H1 (cell line): ENCODE measurements around the gene NRXN3. TPM values are rescaled to one million over a fixed set of nuclear protein-coding genes. Genes with fewer than 3 reads are reported as not detected.

ENCODE experiments used
- CTCF ChIA-PET: fragments of 300-600 bp; sonication (Branson Sonifier 250); formaldehyde crosslinking; loops from one replicate; lab custom pipeline; 2021; ENCODE audit not compliant: partially characterized antibody; lab: Charles Lee
- POLR2A ChIA-PET: fragments of 300-600 bp; sonication (Branson Sonifier 250); formaldehyde crosslinking; loops from one replicate; lab custom pipeline; 2021; ENCODE audit warnings: inconsistent platforms; ENCODE audit not compliant: partially characterized antibody; lab: Charles Lee
- DNase-seq, 2 experiments: peaks; one replicate each; pipeline versions ENCODE4 v3.0.0 to v3.0.0-alpha.2; 2010 to 2022; ENCODE audit warnings: low spot score in 2 of 2, low read depth in 1 of 2, mixed read lengths in 1 of 2
- FAIRE-seq: peaks from 2 replicates; lab custom pipeline; 2011; peaks lifted over from hg19 to GRCh38; lab: Jason Lieb, UNC
- H2AFZ ChIP-seq: 2 replicates; pipeline ENCODE4 v1.8.1; 2012; ENCODE audit warnings: low read length, inconsistent platforms
- H2AK5ac ChIP-seq: 2 replicates; pipeline ENCODE4 v1.6.1; 2013; ENCODE audit warnings: low read depth, low read length
- H2BK120ac ChIP-seq: replicated peaks from 2 replicates; pipeline ENCODE3; 2013; ENCODE audit warnings: low read depth, low read length, inconsistent platforms
- H2BK12ac ChIP-seq: 2 replicates; pipeline ENCODE4 v1.6.1; 2013; ENCODE audit warnings: low read depth, low read length
- H2BK15ac ChIP-seq: 2 replicates; pipeline ENCODE4 v1.6.1; 2013; ENCODE audit warnings: low read length
- H2BK20ac ChIP-seq: 2 replicates; pipeline ENCODE4 v1.6.1; 2013; ENCODE audit warnings: low read length
- H2BK5ac ChIP-seq: 2 replicates; pipeline ENCODE4 v1.6.1; 2013; ENCODE audit warnings: low read depth, low read length
- H3K14ac ChIP-seq: 2 replicates; pipeline ENCODE4 v1.6.1; 2013; ENCODE audit warnings: inconsistent platforms; ENCODE audit not compliant: insufficient read length
- H3K18ac ChIP-seq: 2 replicates; pipeline ENCODE4 v1.6.1; 2013; ENCODE audit warnings: low read length; ENCODE audit errors: extremely low read depth
- H3K23ac ChIP-seq: 2 replicates; pipeline ENCODE4 v1.6.1; 2013; ENCODE audit warnings: inconsistent platforms; ENCODE audit not compliant: insufficient read length
- H3K23me2 ChIP-seq: 2 replicates; pipeline ENCODE4 v1.6.1; 2013; ENCODE audit warnings: low read depth, low read length
- H3K27ac ChIP-seq: 2 replicates; pipeline ENCODE4 v1.6.1; 2011; ENCODE audit warnings: low read depth, low read length, inconsistent platforms
- H3K27me3 ChIP-seq, 4 experiments: replicated peaks in 1 of 4; 1 replicate in 1 of 4; 2 replicates in 3 of 4; pipeline versions ENCODE4 v1.6.1 to v1.8.1; 2011 to 2013; ENCODE audit warnings: low read length in 3 of 4, mild to moderate bottlenecking in 3 of 4, inconsistent platforms in 2 of 4, mixed read lengths in 2 of 4, moderate library complexity in 1 of 4; ENCODE audit not compliant: control insufficient read depth in 3 of 4, insufficient read depth in 3 of 4; ENCODE audit errors: extremely low read depth in 1 of 4
- H3K36me3 ChIP-seq, 4 experiments: 2 replicates each; pipeline versions ENCODE4 v1.6.1 to v1.8.1; 2011 to 2013; ENCODE audit warnings: mild to moderate bottlenecking in 4 of 4, low read length in 3 of 4, moderate library complexity in 2 of 4, control low read depth in 1 of 4, inconsistent platforms in 1 of 4; ENCODE audit not compliant: insufficient read depth in 4 of 4, control insufficient read depth in 2 of 4
- H3K4ac ChIP-seq: replicated peaks from 2 replicates; pipeline ENCODE3; 2013; ENCODE audit warnings: low read length, low read depth, mixed read lengths, inconsistent platforms; ENCODE audit not compliant: insufficient read length
- H3K4me1 ChIP-seq, 4 experiments: replicated peaks in 1 of 4; 1 replicate in 1 of 4; 2 replicates in 3 of 4; pipeline versions ENCODE4 v1.6.1 to v1.8.1; 2011 to 2013; ENCODE audit warnings: low read length in 3 of 4, inconsistent platforms in 2 of 4, mixed read lengths in 1 of 4; ENCODE audit not compliant: insufficient read depth in 4 of 4, control insufficient read depth in 3 of 4
- H3K4me2 ChIP-seq, 2 experiments: 2 replicates each; pipeline versions ENCODE4 v1.6.1 to v1.8.1; 2011 to 2013; ENCODE audit warnings: low read depth in 2 of 2, low read length in 2 of 2, control low read depth in 1 of 2, inconsistent platforms in 1 of 2, mild to moderate bottlenecking in 1 of 2; ENCODE audit not compliant: insufficient read depth in 1 of 2
- H3K4me3 ChIP-seq, 4 experiments: fragments of 200-600, 300-600 bp in 1 of 4; sonication (generic), shearing (Covaris generic), sonication (Bioruptor Twin) in 1 of 4; 2 replicates each; pipeline versions ENCODE4 v1.5.1 to v1.8.1; 2011 to 2016; ENCODE audit warnings: low read length in 4 of 4, low read depth in 3 of 4, control low read depth in 2 of 4, inconsistent platforms in 2 of 4, mild to moderate bottlenecking in 2 of 4, mixed read lengths in 1 of 4, moderate library complexity in 1 of 4; ENCODE audit not compliant: insufficient read depth in 2 of 4; ENCODE audit errors: extremely low read depth in 1 of 4
- H3K56ac ChIP-seq: replicated peaks from 2 replicates; pipeline ENCODE3; 2013; ENCODE audit warnings: low read depth, mild to moderate bottlenecking, mixed read lengths, low read length, inconsistent platforms; ENCODE audit not compliant: insufficient read length
- H3K79me1 ChIP-seq: 2 replicates; pipeline ENCODE4 v1.6.1; 2013; ENCODE audit warnings: low read depth, low read length, control low read depth
- H3K79me2 ChIP-seq, 2 experiments: 2 replicates each; pipeline versions ENCODE4 v1.6.1 to v1.8.1; 2012 to 2013; ENCODE audit warnings: low read length in 2 of 2, mild to moderate bottlenecking in 2 of 2, inconsistent platforms in 1 of 2; ENCODE audit not compliant: insufficient read depth in 2 of 2, control insufficient read depth in 1 of 2
- H3K9ac ChIP-seq, 4 experiments: replicated peaks in 1 of 4; 1 replicate in 1 of 4; 2 replicates in 3 of 4; pipeline versions ENCODE4 v1.6.1 to v1.8.1; 2011 to 2013; ENCODE audit warnings: low read depth in 3 of 4, low read length in 3 of 4, control low read depth in 2 of 4, mild to moderate bottlenecking in 2 of 4, moderate library complexity in 2 of 4, inconsistent platforms in 1 of 4; ENCODE audit errors: extremely low read depth in 1 of 4
- H3K9me3 ChIP-seq, 2 experiments: 2 replicates each; pipeline versions ENCODE4 v1.6.1 to v1.8.1; 2012 to 2013; ENCODE audit warnings: mild to moderate bottlenecking in 2 of 2, moderate library complexity in 2 of 2, control low read depth in 1 of 2, inconsistent platforms in 1 of 2, low read depth in 1 of 2, low read length in 1 of 2, mixed read lengths in 1 of 2; ENCODE audit not compliant: insufficient read depth in 2 of 2
- H4K20me1 ChIP-seq, 2 experiments: replicated peaks in 1 of 2; 2 replicates each; pipeline versions ENCODE3 to v1.8.1; 2011 to 2013; ENCODE audit warnings: inconsistent platforms in 2 of 2, low read length in 2 of 2, mild to moderate bottlenecking in 1 of 2; ENCODE audit not compliant: insufficient read depth in 2 of 2, control insufficient read depth in 1 of 2
- H4K5ac ChIP-seq: 2 replicates; pipeline ENCODE4 v1.6.1; 2013; ENCODE audit warnings: low read length, low read depth, mixed read lengths, inconsistent platforms; ENCODE audit not compliant: insufficient read length
- H4K8ac ChIP-seq: 2 replicates; pipeline ENCODE4 v1.8.0; 2013; ENCODE audit warnings: mild to moderate bottlenecking, moderate library complexity, low read length, inconsistent platforms; ENCODE audit not compliant: insufficient read depth; ENCODE audit errors: extremely low read depth
- H4K91ac ChIP-seq: replicated peaks from 2 replicates; pipeline ENCODE3; 2013; ENCODE audit warnings: low read length, mixed read lengths, inconsistent platforms; ENCODE audit not compliant: insufficient read length
- ATF3 ChIP-seq: IDR thresholded peaks from 2 replicates; pipeline ENCODE4 v1.6.1; 2011; ENCODE audit warnings: low read depth, mild to moderate bottlenecking, low read length; ENCODE audit not compliant: insufficient read depth
- CBX8 ChIP-seq: fragments of 300-800, 300-1000 bp; sonication (generic); IDR thresholded peaks from 2 replicates; pipeline ENCODE4 v1.7.1; 2016; ENCODE audit warnings: low read depth, low read length, borderline replicate concordance
- GABPA ChIP-seq: IDR thresholded peaks from 2 replicates; pipeline ENCODE4 v1.6.1; 2011; ENCODE audit warnings: mild to moderate bottlenecking, low read length, moderate library complexity, borderline replicate concordance; ENCODE audit not compliant: insufficient read depth
- GTF2F1 ChIP-seq: IDR thresholded peaks from 2 replicates; pipeline ENCODE4 v1.6.1; 2012; ENCODE audit warnings: low read depth, low read length, improper control_type of control experiment, borderline replicate concordance
- JUN ChIP-seq: IDR thresholded peaks from 2 replicates; pipeline ENCODE4 v1.6.1; 2011; ENCODE audit warnings: low read depth, mild to moderate bottlenecking, improper control_type of control experiment, low read length
- KDM5A ChIP-seq: fragments of 200-600 bp; IDR thresholded peaks from 2 replicates; pipeline ENCODE4 v1.7.1; 2012; ENCODE audit warnings: mild to moderate bottlenecking, low read length, inconsistent platforms, mixed read lengths
- RFX5 ChIP-seq: IDR thresholded peaks from 2 replicates; pipeline ENCODE4 v1.6.1; 2011; ENCODE audit warnings: low read depth, low read length, improper control_type of control experiment, borderline replicate concordance
- SAP30 ChIP-seq: fragments of 300-600 bp; sonication (generic); IDR thresholded peaks from 2 replicates; pipeline ENCODE4 v1.7.1; 2012; ENCODE audit warnings: low read length, moderate library complexity, mild to moderate bottlenecking, inconsistent platforms; ENCODE audit not compliant: insufficient read depth, insufficient replicate concordance
- SIN3A ChIP-seq, 2 experiments: IDR thresholded peaks in 1 of 2; conservative IDR thresholded peaks in 1 of 2; 2 replicates each; pipeline ENCODE4 v1.6.1; 2011 to 2012; ENCODE audit warnings: low read length in 2 of 2, improper control_type of control experiment in 1 of 2, low read depth in 1 of 2, mild to moderate bottlenecking in 1 of 2
- SUZ12 ChIP-seq: fragments of 200-600 bp; sonication (generic); IDR thresholded peaks from 2 replicates; pipeline ENCODE4 v1.6.1; 2012; ENCODE audit warnings: mild to moderate bottlenecking, inconsistent platforms, low read length, moderate library complexity, mixed read lengths
- TAF7 ChIP-seq: optimal IDR thresholded peaks from 2 replicates; pipeline ENCODE3; 2011; ENCODE audit warnings: low read depth, mild to moderate bottlenecking, inconsistent platforms, low read length, moderate library complexity, borderline replicate concordance
- TCF12 ChIP-seq: IDR thresholded peaks from 2 replicates; pipeline ENCODE4 v1.6.1; 2011; ENCODE audit warnings: low read depth, mild to moderate bottlenecking, low read length
- ZNF274 ChIP-seq: IDR thresholded peaks from 2 replicates; pipeline ENCODE4 v1.7.0; 2012; ENCODE audit warnings: low read length, borderline replicate concordance; ENCODE audit errors: extremely low read depth
- WGBS, 2 experiments: shearing (Covaris generic) in 1 of 2; methylation state at CpG; one replicate each; pipeline versions ENCODE4 v1.1.6 to v1.1.7; 2013 to 2015; ENCODE audit warnings: low lambda C conversion rate in 2 of 2, mixed read lengths in 2 of 2, inconsistent platforms in 1 of 2, low coverage in 1 of 2, missing lambda C conversion rate in 1 of 2; ENCODE audit not compliant: insufficient replicate concordance in 2 of 2, insufficient coverage in 1 of 2, insufficient read length in 1 of 2; ENCODE audit errors: extremely low coverage in 1 of 2, missing lambda C conversion rate in 1 of 2; 5-methylcytosine and 5-hydroxymethylcytosine counted together
- polyA plus RNA-seq, 7 experiments: library from polyadenylated mRNA; depleted of rRNA in 3 of 7; stranded (reverse) in 5 of 7; unstranded in 2 of 7; fragments of >200 nt in 5 of 7; fragments of 200-250 nt in 2 of 7; gene quantifications; 1 replicate in 5 of 7; 2 replicates in 1 of 7; 4 replicates in 1 of 7; pipeline versions ENCODE4 v1.2.1 to v1.2.3, GENCODE V29; 2011 to 2013; ENCODE audit warnings: missing spikeins in 2 of 7, mixed read lengths in 2 of 7
- total RNA-seq: library from RNA; stranded (reverse); fragmentation: NEBNext Ultra II Directional; extraction: Animal tissue kit (Norgen Biotek cat#: 25700); gene quantifications from 2 replicates; pipeline ENCODE4 v1.2.1, GENCODE V29; 2021

NRXN3 gene
- total and polyA plus RNA-seq, 2 of the 8 experiments (the other 6 are each of a cell fraction or from before 2014, with no cell fraction given), result 2.6 to 4.1 TPM

DNA sequence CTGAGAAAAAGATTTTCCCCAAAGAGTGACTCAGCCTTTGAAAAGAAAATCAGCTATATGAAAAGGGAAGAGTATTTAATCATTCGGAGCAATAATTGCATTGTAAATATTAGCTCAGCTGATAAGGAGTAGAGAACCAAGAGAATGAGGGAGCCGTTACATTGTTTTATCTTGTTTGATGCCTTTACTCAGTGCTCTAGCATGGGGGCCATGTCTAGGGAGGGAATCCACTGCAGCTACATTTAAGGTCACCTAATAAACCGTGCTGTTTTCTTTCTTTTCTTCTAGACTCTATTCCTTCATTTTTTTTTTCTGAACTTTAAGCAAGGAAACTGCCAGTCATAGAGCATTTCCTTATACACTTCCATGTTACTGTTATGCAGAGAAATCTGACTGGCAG, 1594.2 kb downstream of the NRXN3 start:
- no peak for FAIRE-seq
- POLR2A ChIA-PET, result no interaction called here
- H2BK5ac ChIP-seq, result no peak overlapping the region
- TF ChIP-seq SAP30, result no peak
- TF ChIP-seq JUN, result no peak
- TF ChIP-seq SUZ12, result no peak
- TF ChIP-seq ZNF274, result no peak
- TF ChIP-seq TAF7, result no peak
- no peak for TF ChIP-seq KDM5A
- no peak for TF ChIP-seq GTF2F1
- TF ChIP-seq ATF3, result no peak
- no peak for TF ChIP-seq RFX5
- TF ChIP-seq GABPA, result no peak
- no peak for TF ChIP-seq SIN3A (conservative IDR thresholded peaks at IDR 0.05 in 1 of 2, IDR thresholded peaks at IDR 0.05 in 1 of 2; ENCODE audit: low read depth in 1 of 2, low read length in 2 of 2)
- no peak for TF ChIP-seq TCF12
- TF ChIP-seq CBX8, result no peak

More for the DNA sequence above, 1594.2 kb downstream of the NRXN3 start:
- Histone ChIP-seq H4K91ac (no peak overlapping the region), H3K4me2 (no peak overlapping the region), H2BK20ac (no peak overlapping the region), H3K4me1 (no peaks in the 10 kb centered on the region), H3K4ac (no peak overlapping the region), H3K79me1 (no peaks in the 10 kb centered on the region), H3K4me3 (no peak overlapping the region), H2AFZ (no peak overlapping the region), H3K56ac (no peak overlapping the region), H3K79me2 (no peaks in the 10 kb centered on the region), H4K5ac (no peak overlapping the region), H3K23ac (no peak overlapping the region), H2BK12ac (no peak overlapping the region), H3K27ac (no peak overlapping the region), H2BK120ac (no peak overlapping the region), H3K27me3 (no peaks in the 10 kb centered on the region), H3K23me2 (no peaks in the 10 kb centered on the region), H3K36me3 (no peaks in the 10 kb centered on the region), H2BK15ac (no peak overlapping the region), H2AK5ac (no peak overlapping the region), H4K8ac (no peak overlapping the region), H3K14ac (no peak overlapping the region), H4K20me1 (no peaks in the 10 kb centered on the region), H3K18ac (no peak overlapping the region), H3K9me3 (peaks cover 9 to 12% of the 10 kb centered on the region in 2 experiments), H3K9ac (no peak overlapping the region)
- 94% methylated on average over 3 of the region's 3 CpGs; no CpG with 5 or more reads in 1 of the 2 experiments for WGBS, 2 experiments
- CTCF ChIA-PET, result interaction anchor here (1.0 kb wide), 1 partner anchor 46 kb away, joined by 4 read pairs; no protein-coding TSS in a partner anchor
- no peak for DNase-seq
